Fibroblast of lung (primary cell): ENCODE results near the gene ARMC5. TPM values are rescaled to one million over a fixed set of nuclear protein-coding genes. Genes with fewer than 3 reads are reported as not detected.

Experiments
- DNase-seq, 2 donors: peaks; one replicate each; pipeline versions ENCODE4 v3.0.0 to v3.0.0-alpha.2; 2010; ENCODE audit warnings: low read depth in 2 of 2
- H2AFZ ChIP-seq: 2 replicates; pipeline ENCODE4 v1.5.1; 2012; ENCODE audit warnings: low read length, control low read depth, inconsistent platforms
- H3K27ac ChIP-seq: 2 replicates; pipeline ENCODE4 v1.5.1; 2011; ENCODE audit warnings: low read length, control low read depth; ENCODE audit not compliant: insufficient read depth
- H3K27me3 ChIP-seq: 2 replicates; pipeline ENCODE4 v1.5.1; 2011; ENCODE audit warnings: mild to moderate bottlenecking, low read length; ENCODE audit not compliant: control insufficient read depth, insufficient read depth
- H3K36me3 ChIP-seq: 2 replicates; pipeline ENCODE4 v1.5.1; 2011; ENCODE audit warnings: low read length; ENCODE audit not compliant: control insufficient read depth, insufficient read depth
- H3K4me1 ChIP-seq: 2 replicates; pipeline ENCODE4 v1.5.1; 2011; ENCODE audit warnings: low read length; ENCODE audit not compliant: control insufficient read depth, insufficient read depth; ENCODE audit errors: extremely low read depth
- H3K4me2 ChIP-seq: 2 replicates; pipeline ENCODE4 v1.5.1; 2011; ENCODE audit warnings: low read length, control low read depth; ENCODE audit not compliant: insufficient read depth; ENCODE audit errors: extremely low read depth
- H3K4me3 ChIP-seq, 4 experiments: fragments of 200-600 bp in 1 of 4; sonication (generic) in 1 of 4; replicated peaks in 1 of 4; 2 replicates each; pipeline ENCODE4 v1.5.1; 2011 to 2016; ENCODE audit warnings: low read length in 4 of 4, low read depth in 3 of 4, mild to moderate bottlenecking in 3 of 4, control low read depth in 2 of 4, inconsistent platforms in 1 of 4, mixed read lengths in 1 of 4; ENCODE audit not compliant: insufficient read depth in 1 of 4; ENCODE audit errors: control extremely low read depth in 1 of 4
- H3K79me2 ChIP-seq: 2 replicates; pipeline ENCODE4 v1.5.1; 2012; ENCODE audit warnings: mild to moderate bottlenecking, low read length, inconsistent platforms; ENCODE audit not compliant: control insufficient read depth, insufficient read depth
- H3K9ac ChIP-seq: 2 replicates; pipeline ENCODE4 v1.5.1; 2011; ENCODE audit warnings: mild to moderate bottlenecking, low read length, control low read depth; ENCODE audit not compliant: insufficient read depth
- H3K9me3 ChIP-seq: 2 replicates; pipeline ENCODE4 v1.5.1; 2012; ENCODE audit warnings: low read depth, low read length; ENCODE audit not compliant: control insufficient read depth, insufficient read depth
- H4K20me1 ChIP-seq: 2 replicates; pipeline ENCODE4 v1.5.1; 2011; ENCODE audit warnings: low read length; ENCODE audit not compliant: control insufficient read depth, insufficient read depth; ENCODE audit errors: extremely low read depth
- CTCF ChIP-seq, 2 donors: IDR thresholded peaks in 1 of 2; conservative IDR thresholded peaks in 1 of 2; 1 replicate in 1 of 2; 2 replicates in 1 of 2; pipeline ENCODE4 v1.5.1; 2011 to 2012; ENCODE audit warnings: low read length in 2 of 2, control low read depth in 1 of 2, inconsistent platforms in 1 of 2, low read depth in 1 of 2, mild to moderate bottlenecking in 1 of 2
- EZH2 ChIP-seq: IDR thresholded peaks from 2 replicates; pipeline ENCODE4 v1.5.1; 2012; ENCODE audit warnings: low read length, control low read depth, mild to moderate bottlenecking; ENCODE audit errors: missing control alignments
- polyA plus RNA-seq, 2 donors: library from polyadenylated mRNA; depleted of rRNA in 1 of 2; stranded (reverse) in 1 of 2; unstranded in 1 of 2; fragments of >200 nt; gene quantifications; 2 replicates each; pipeline ENCODE4 v1.2.1, GENCODE V29; 2011 to 2012; ENCODE audit warnings: missing spikeins in 1 of 2
- total RNA-seq: library from RNA; depleted of rRNA; stranded (reverse); fragments of >200 nt; gene quantifications from 2 replicates; pipeline ENCODE4 v1.2.1, GENCODE V29; 2014

Gene ARMC5
- total and polyA plus RNA-seq, 2 donors (not counting 1 experiment from before 2014, with no cell fraction given): 1.7 to 5.6 TPM

GRCh38 chr16:31464348-31464769, 5.1 kb downstream of the ARMC5 start:
- H3K27ac ChIP-seq: no peak overlapping the region
- H3K4me2 ChIP-seq: no peak overlapping the region
- no peak overlapping the region for H2AFZ ChIP-seq
- H3K9me3 ChIP-seq: no peaks in the 10 kb centered on the region
- no peaks in the 10 kb centered on the region for H3K27me3 ChIP-seq
- TF ChIP-seq CTCF (conservative IDR thresholded peaks at IDR 0.05 in 1 of 2, IDR thresholded peaks at IDR 0.05 in 1 of 2; ENCODE audit: low read depth in 1 of 2, low read length in 2 of 2) (no peak), EZH2 (no peak)
- H3K79me2 ChIP-seq: no peaks in the 10 kb centered on the region
- H3K4me1 ChIP-seq: peaks cover 5% of the 10 kb centered on the region
- H3K4me3 ChIP-seq: no peak overlapping the region
- H4K20me1 ChIP-seq: no peaks in the 10 kb centered on the region
- DNase-seq: no peak
- H3K9ac ChIP-seq: no peak overlapping the region
- peaks cover 22% of the 10 kb centered on the region for H3K36me3 ChIP-seq

GRCh38 chr16:31464781-31465260, 5.5 kb downstream of the ARMC5 start:
- no peak overlapping the region for H3K27ac ChIP-seq
- no peaks in the 10 kb centered on the region for H3K79me2 ChIP-seq
- no peaks in the 10 kb centered on the region for H3K27me3 ChIP-seq
- no peak overlapping the region for H2AFZ ChIP-seq
- no peak for DNase-seq
- no peaks in the 10 kb centered on the region for H3K9me3 ChIP-seq
- no peak overlapping the region for H3K4me3 ChIP-seq
- no peak overlapping the region for H3K9ac ChIP-seq
- no peak for TF ChIP-seq CTCF (conservative IDR thresholded peaks at IDR 0.05 in 1 of 2, IDR thresholded peaks at IDR 0.05 in 1 of 2; ENCODE audit: low read depth in 1 of 2, low read length in 2 of 2)
- no peak for TF ChIP-seq EZH2
- H3K4me2 ChIP-seq: no peak overlapping the region
- peaks cover 5% of the 10 kb centered on the region for H3K4me1 ChIP-seq
- peaks cover 22% of the 10 kb centered on the region for H3K36me3 ChIP-seq
- H4K20me1 ChIP-seq: no peaks in the 10 kb centered on the region

DNA sequence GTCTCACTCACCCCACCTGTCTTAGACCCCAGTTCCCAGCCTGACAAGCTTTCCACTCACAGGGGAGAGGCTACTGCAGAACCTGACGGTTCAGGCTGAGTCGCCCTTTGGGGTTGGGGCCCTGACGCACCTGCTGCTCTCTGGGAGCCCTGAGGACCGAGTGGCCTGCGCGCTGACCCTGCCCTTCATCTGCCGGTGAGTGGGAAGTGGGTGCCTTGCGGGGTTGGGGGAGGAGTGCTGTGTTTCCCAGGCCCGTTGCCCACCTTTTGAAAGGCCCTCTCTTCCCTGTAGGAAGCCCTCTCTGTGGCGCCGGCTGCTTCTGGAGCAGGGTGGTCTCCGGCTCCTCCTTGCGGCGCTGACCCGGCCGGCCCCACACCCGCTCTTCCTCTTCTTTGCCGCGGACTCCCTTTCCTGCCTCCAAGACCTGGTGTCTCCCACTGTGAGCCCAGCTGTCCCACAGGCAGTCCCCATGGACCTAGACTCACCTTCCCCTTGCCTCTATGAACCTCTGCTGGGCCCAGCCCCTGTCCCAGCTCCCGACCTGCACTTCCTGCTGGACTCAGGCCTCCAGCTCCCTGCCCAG, 6.6 kb downstream of the ARMC5 start:
- Histone ChIP-seq H2AFZ (no peak overlapping the region), H3K79me2 (no peaks in the 10 kb centered on the region), H3K9ac (no peak overlapping the region), H3K4me2 (no peak overlapping the region), H3K4me1 (peaks cover 2% of the 10 kb centered on the region), H4K20me1 (no peaks in the 10 kb centered on the region), H3K4me3 (no peak overlapping the region), H3K9me3 (no peaks in the 10 kb centered on the region), H3K27me3 (no peaks in the 10 kb centered on the region), H3K27ac (no peak overlapping the region), H3K36me3 (peaks cover 22% of the 10 kb centered on the region)
- TF ChIP-seq EZH2: no peak
- no peak for TF ChIP-seq CTCF (conservative IDR thresholded peaks at IDR 0.05 in 1 of 2, IDR thresholded peaks at IDR 0.05 in 1 of 2; ENCODE audit: low read depth in 1 of 2, low read length in 2 of 2)
- no peak for DNase-seq
